Activated CD4-positive, alpha-beta T cell treated with anti-CD3 and anti-CD28 coated beads, Interleukin-2, amount 10 ng/mL, durations not matched to agents 7 days and 5 days (primary cell): ENCODE results near the gene SCYGR6. TPM values are rescaled to one million over a fixed set of nuclear protein-coding genes. Genes with fewer than 3 reads are reported as not detected.

Experiments
- CTCF ChIA-PET: fragments of 350-600 bp; sonication (Branson Sonifier 250); formaldehyde crosslinking; loops from one replicate; lab custom pipeline; 2021; ENCODE audit warnings: antibody characterized with exemption; lab: Charles Lee
- POLR2A ChIA-PET: fragments of 350-600 bp; sonication (Branson Sonifier 250); formaldehyde crosslinking; loops from one replicate; lab custom pipeline; 2021; ENCODE audit warnings: antibody characterized with exemption; lab: Charles Lee
- DNase-seq: peaks from one replicate; pipeline ENCODE4 v3.0.0-alpha.2; 2020
- H3K27ac Mint-ChIP-seq: one replicate; pipeline ENCODE4 v1.8.0; 2021; ENCODE audit warnings: mild to moderate bottlenecking, moderate library complexity, mixed read lengths
- H3K27me3 Mint-ChIP-seq: one replicate; pipeline ENCODE4 v1.8.0; 2021; ENCODE audit warnings: mixed read lengths
- H3K36me3 Mint-ChIP-seq: one replicate; pipeline ENCODE4 v1.8.0; 2021; ENCODE audit warnings: low read depth, mixed read lengths
- H3K4me1 Mint-ChIP-seq: one replicate; pipeline ENCODE4 v1.8.0; 2021; ENCODE audit warnings: mixed read lengths
- H3K4me3 Mint-ChIP-seq: one replicate; pipeline ENCODE4 v1.8.0; 2021; ENCODE audit warnings: mild to moderate bottlenecking, moderate library complexity, mixed read lengths
- H3K9me3 Mint-ChIP-seq: one replicate; pipeline ENCODE4 v1.8.0; 2021; ENCODE audit warnings: mixed read lengths
- total RNA-seq, 2 experiments: library from RNA; stranded (reverse); gene quantifications; one replicate each; pipeline ENCODE4 v1.2.3, GENCODE V29; 2021

Gene SCYGR6
- total RNA-seq, 2 experiments from 2014 or later, result not detected

GRCh38 chr2:227703280-227703732 is 21.3 kb downstream of the SCYGR6 start:
- Mint-ChIP-seq H3K27me3 (peaks cover 2% of the 10 kb centered on the region), H3K36me3 (no peaks in the 10 kb centered on the region), H3K9me3 (no peaks in the 10 kb centered on the region), H3K4me3 (no peak overlapping the region), H3K27ac (no peak overlapping the region), H3K4me1 (no peaks in the 10 kb centered on the region)
- no peak for DNase-seq
- ChIA-PET CTCF (no interaction called here), POLR2A (no interaction called here)

- Mint-ChIP-seq H3K4me1 (no peaks in the 10 kb centered on the region), H3K36me3 (no peaks in the 10 kb centered on the region), H3K9me3 (no peaks in the 10 kb centered on the region), H3K27me3 (peaks cover 2% of the 10 kb centered on the region), H3K4me3 (no peak overlapping the region), H3K27ac (no peak overlapping the region)
- POLR2A ChIA-PET, result no interaction called here
- CTCF ChIA-PET, result no interaction called here
- no peak for DNase-seq
Observed at GRCh38 chr2:227701556-227701955, 23.0 kb downstream of the SCYGR6 start.

GRCh38 chr2:227696990-227697679 is 27.4 kb downstream of the SCYGR6 start:
- ChIA-PET POLR2A (no interaction called here), CTCF (no interaction called here)
- Mint-ChIP-seq H3K27ac (no peak overlapping the region), H3K4me1 (no peaks in the 10 kb centered on the region), H3K27me3 (peaks cover 12% of the 10 kb centered on the region), H3K9me3 (no peaks in the 10 kb centered on the region), H3K36me3 (no peaks in the 10 kb centered on the region), H3K4me3 (no peak overlapping the region)
- DNase-seq, result no peak

- no peak overlapping the region for H3K4me3 Mint-ChIP-seq
- POLR2A ChIA-PET, result no interaction called here
- H3K36me3 Mint-ChIP-seq, result no peaks in the 10 kb centered on the region
- no peaks in the 10 kb centered on the region for H3K9me3 Mint-ChIP-seq
- no peak overlapping the region for H3K27ac Mint-ChIP-seq
- H3K4me1 Mint-ChIP-seq, result no peaks in the 10 kb centered on the region
- DNase-seq, result no peak
- CTCF ChIA-PET, result no interaction called here
- peaks cover 29% of the 10 kb centered on the region for H3K27me3 Mint-ChIP-seq
Observed at GRCh38 chr2:227687189-227687588, 37.4 kb downstream of the SCYGR6 start.

- no peaks in the 10 kb centered on the region for H3K4me1 Mint-ChIP-seq
- H3K9me3 Mint-ChIP-seq, result no peaks in the 10 kb centered on the region
- no peak overlapping the region for H3K27ac Mint-ChIP-seq
- H3K36me3 Mint-ChIP-seq, result no peaks in the 10 kb centered on the region
- H3K4me3 Mint-ChIP-seq, result no peak overlapping the region
- CTCF ChIA-PET, result no interaction called here
- no peak for DNase-seq
- H3K27me3 Mint-ChIP-seq, result peaks cover 14% of the 10 kb centered on the region
- POLR2A ChIA-PET, result no interaction called here
Observed at GRCh38 chr2:227684258-227684657, 40.3 kb downstream of the SCYGR6 start.

GRCh38 chr2:227677928-227678327 is 46.6 kb downstream of the SCYGR6 start:
- Mint-ChIP-seq H3K4me3 (no peak overlapping the region), H3K27me3 (peaks cover 1% of the 10 kb centered on the region), H3K36me3 (no peaks in the 10 kb centered on the region), H3K4me1 (no peaks in the 10 kb centered on the region), H3K27ac (no peak overlapping the region), H3K9me3 (no peaks in the 10 kb centered on the region)
- CTCF ChIA-PET, result no interaction called here
- POLR2A ChIA-PET, result no interaction called here
- no peak for DNase-seq

- H3K4me1 Mint-ChIP-seq, result no peaks in the 10 kb centered on the region
- H3K9me3 Mint-ChIP-seq, result no peaks in the 10 kb centered on the region
- DNase-seq, result no peak
- H3K36me3 Mint-ChIP-seq, result no peaks in the 10 kb centered on the region
- H3K27me3 Mint-ChIP-seq, result peaks cover 4% of the 10 kb centered on the region
- H3K4me3 Mint-ChIP-seq, result no peak overlapping the region
- no peak overlapping the region for H3K27ac Mint-ChIP-seq
- POLR2A ChIA-PET, result no interaction called here
- CTCF ChIA-PET, result no interaction called here
Observed at GRCh38 chr2:227674485-227674884, 50.1 kb downstream of the SCYGR6 start.

Other genes with a start within 250 kb of the SCYGR6 start
- not detected for gene SCYGR2, start 125.9 kb downstream of the SCYGR6 start, total RNA-seq
- gene SCYGR3, start 109.9 kb downstream of the SCYGR6 start, total RNA-seq, result not detected
- gene SCYGR4, start 107.3 kb downstream of the SCYGR6 start, total RNA-seq, result not detected
- not detected for gene SCYGR5, start 58.0 kb downstream of the SCYGR6 start, total RNA-seq
- not detected for gene SLC19A3, start 6.7 kb downstream of the SCYGR6 start, total RNA-seq
- not detected for gene SCYGR7, start 3.6 kb upstream of the SCYGR6 start, total RNA-seq
- gene SCYGR8, start 21.1 kb upstream of the SCYGR6 start, total RNA-seq, result not detected
- under 1 TPM in 1 of 2 experiments, not detected in 1; 0.37 TPM for gene CCL20, start 89.1 kb upstream of the SCYGR6 start, total RNA-seq
- gene DAW1, start 146.9 kb upstream of the SCYGR6 start, total RNA-seq, result not detected